Mesenteric fat pad (tissue), 1 donor: ENCODE results near the gene NBPF20. TPM values are rescaled to one million over a fixed set of nuclear protein-coding genes. Genes with fewer than 3 reads are reported as not detected.
"Not testable (repeated sequence)": the region's sequence is repeated elsewhere in the genome, so short reads cannot be mapped to it uniquely, and the experiment has no call there.

Source experiments
- DNase-seq: peaks from one replicate; pipeline ENCODE4 v3.0.0-alpha.2; 2020; ENCODE audit warnings: low spot score
- total RNA-seq: library from RNA; stranded (reverse); fragmentation: NEBNext Ultra II Directional; extraction: Animal tissue kit (Norgen Biotek cat#: 25700); gene quantifications from one replicate; pipeline ENCODE4 v1.2.1, GENCODE V29; 2021
- donor health status: DM: yes; HTN: yes; CAD: no.

NBPF20 gene
- total RNA-seq, 1 donor from 2014 or later: 2.8 TPM

GRCh38 chr1:145430830-145431229 is 5.4 kb upstream of the NBPF20 start:
- not testable (repeated sequence) for DNase-seq

GRCh38 chr1:145429329-145429728 is 3.9 kb upstream of the NBPF20 start:
- DNase-seq: not testable (repeated sequence)

DNA sequence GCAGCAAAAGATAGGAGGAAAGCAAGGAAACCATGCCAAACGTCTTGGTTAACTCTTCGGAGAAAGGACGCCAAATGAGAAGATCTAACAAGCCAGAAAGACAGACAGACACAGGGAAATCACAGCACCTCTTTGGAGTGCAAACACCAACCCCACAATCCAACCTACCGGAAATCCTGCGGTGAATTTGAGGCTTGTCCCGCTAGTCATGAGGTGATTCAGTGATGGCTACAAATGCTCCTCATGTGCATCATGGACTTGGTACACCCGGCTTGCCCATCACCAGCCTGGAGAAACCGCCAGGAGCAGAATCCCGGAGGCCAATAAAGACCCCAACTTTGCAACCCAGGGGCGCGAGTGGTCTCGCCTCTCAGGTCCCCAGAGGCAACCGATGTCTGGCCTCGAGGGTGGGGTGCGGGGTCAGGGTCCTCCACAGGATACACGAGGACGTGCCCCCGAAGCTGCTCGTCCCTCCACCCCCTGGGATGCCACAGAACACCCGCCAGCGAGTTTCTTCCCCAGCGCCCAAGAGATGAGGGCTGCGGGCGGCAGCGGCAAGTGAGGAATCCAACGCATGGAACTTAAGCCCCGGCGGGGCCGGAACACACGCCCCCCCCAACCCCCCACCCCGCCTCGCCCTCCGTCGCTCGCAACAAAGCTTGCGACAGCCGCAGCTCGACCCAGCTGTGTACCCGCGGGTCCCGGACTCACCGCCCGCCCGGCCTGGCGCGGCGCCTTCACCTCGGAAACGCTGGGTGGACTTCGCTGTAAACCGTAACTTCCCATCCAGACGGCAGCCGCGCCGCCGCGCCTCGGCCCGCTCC is 579 bp downstream of the NBPF20 start:
- not testable (repeated sequence) for DNase-seq

GRCh38 chr1:145415149-145415548 is 10.3 kb downstream of the NBPF20 start:
- not testable (repeated sequence) for DNase-seq

DNA sequence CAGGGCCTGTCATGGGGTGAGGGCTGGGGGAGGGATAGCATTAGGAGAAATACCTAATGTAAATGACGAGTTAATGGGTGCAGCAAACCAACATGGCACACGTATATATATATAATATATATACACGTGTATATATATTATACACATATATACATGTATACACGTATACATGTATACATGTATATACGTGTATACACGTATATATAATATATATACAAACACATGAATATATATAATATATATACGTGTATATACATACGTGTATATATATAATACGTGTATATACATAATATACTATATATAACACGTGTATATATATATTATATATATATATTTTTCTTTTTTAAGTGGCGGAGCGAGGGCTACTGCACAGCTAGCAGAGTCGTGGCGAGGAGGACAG is 18.1 kb downstream of the NBPF20 start:
- not testable (repeated sequence) for DNase-seq

- DNase-seq: not testable (repeated sequence)
These were observed 20.5 kb downstream of the NBPF20 start for GRCh38 chr1:145404949-145405348.

DNA sequence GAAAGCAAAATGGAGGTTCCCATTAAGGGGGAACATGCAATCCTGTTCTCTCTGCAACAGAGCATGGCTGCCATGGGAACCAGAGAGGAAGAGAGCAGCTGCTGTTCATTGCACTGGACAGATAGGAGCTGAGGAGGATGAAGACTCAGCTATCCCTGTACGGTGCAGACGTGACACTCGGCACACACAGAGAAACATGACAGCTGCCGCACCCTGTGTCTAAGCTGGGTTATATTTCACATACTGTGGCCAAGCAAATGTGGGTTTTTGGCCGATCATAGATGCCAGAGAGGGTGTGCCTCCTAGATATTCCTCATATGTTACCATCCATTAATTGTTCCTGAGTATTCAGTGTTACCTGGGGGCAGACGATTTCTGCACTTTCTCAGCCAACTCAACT is 24.7 kb downstream of the NBPF20 start:
- DNase-seq: not testable (repeated sequence)

Other genes with a start within 250 kb of the NBPF20 start
- gene PPIAL4D, start 183.4 kb downstream of the NBPF20 start, total RNA-seq: not detected
- 13.1 TPM for gene GPR89A, start 182.4 kb upstream of the NBPF20 start, total RNA-seq